Keratinocyte (primary cell): ENCODE measurements around the gene ARPC5L. TPM values are rescaled to one million over a fixed set of nuclear protein-coding genes. Genes with fewer than 3 reads are reported as not detected.

Experiments used
- DNase-seq: peaks from one replicate; pipeline ENCODE4 v3.0.0-alpha.2; 2011; ENCODE audit warnings: low read depth, missing footprints, low spot score
- FAIRE-seq: peaks from 2 replicates; lab custom pipeline; 2011; peaks lifted over from hg19 to GRCh38; lab: Jason Lieb, UNC
- H2AFZ ChIP-seq: 2 replicates; pipeline ENCODE4 v1.6.0; 2012; ENCODE audit warnings: low read length, control low read depth, inconsistent platforms; ENCODE audit not compliant: control insufficient read depth
- H3K27ac ChIP-seq: 2 replicates; pipeline ENCODE4 v1.5.1; 2011; ENCODE audit warnings: low read length; ENCODE audit not compliant: control insufficient read depth, insufficient read depth
- H3K27me3 ChIP-seq: 3 replicates; pipeline ENCODE4 v1.6.0; 2011; ENCODE audit warnings: low read length; ENCODE audit not compliant: control insufficient read depth, insufficient read depth; ENCODE audit errors: extremely low read depth
- H3K36me3 ChIP-seq, 2 experiments: 2 replicates in 1 of 2; 3 replicates in 1 of 2; pipeline ENCODE4 v1.5.1; 2011; ENCODE audit warnings: low read length in 2 of 2, mild to moderate bottlenecking in 1 of 2; ENCODE audit not compliant: control insufficient read depth in 2 of 2, insufficient read depth in 2 of 2; ENCODE audit errors: extremely low read depth in 1 of 2
- H3K4me1 ChIP-seq: 3 replicates; pipeline ENCODE4 v1.5.1; 2011; ENCODE audit warnings: low read length; ENCODE audit not compliant: control insufficient read depth, insufficient read depth; ENCODE audit errors: extremely low read depth
- H3K4me2 ChIP-seq: 3 replicates; pipeline ENCODE4 v1.6.0; 2011; ENCODE audit warnings: low read depth, low read length; ENCODE audit not compliant: control insufficient read depth, insufficient read depth; ENCODE audit errors: extremely low read depth
- H3K4me3 ChIP-seq, 3 experiments: fragments of 200-600 bp in 1 of 3; sonication (generic) in 1 of 3; 2 replicates in 2 of 3; 3 replicates in 1 of 3; pipeline ENCODE4 v1.5.1; 2011 to 2016; ENCODE audit warnings: low read length in 3 of 3, mild to moderate bottlenecking in 3 of 3, control low read depth in 2 of 3, inconsistent platforms in 1 of 3, low read depth in 1 of 3, mixed read lengths in 1 of 3, mixed run types in 1 of 3, moderate library complexity in 1 of 3; ENCODE audit not compliant: control insufficient read depth in 2 of 3, insufficient read depth in 2 of 3; ENCODE audit errors: extremely low read depth in 1 of 3
- H3K79me2 ChIP-seq: 2 replicates; pipeline ENCODE4 v1.6.0; 2012; ENCODE audit warnings: low read length; ENCODE audit not compliant: control insufficient read depth, insufficient read depth
- H3K9ac ChIP-seq: 3 replicates; pipeline ENCODE4 v1.6.0; 2011; ENCODE audit warnings: low read length; ENCODE audit not compliant: control insufficient read depth, insufficient read depth; ENCODE audit errors: extremely low read depth
- H3K9me1 ChIP-seq: 3 replicates; pipeline ENCODE4 v1.6.0; 2011; ENCODE audit warnings: low read length; ENCODE audit not compliant: control insufficient read depth, insufficient read depth; ENCODE audit errors: extremely low read depth
- H3K9me3 ChIP-seq: 2 replicates; pipeline ENCODE4 v1.5.1; 2012; ENCODE audit warnings: low read depth, low read length; ENCODE audit not compliant: control insufficient read depth
- H4K20me1 ChIP-seq: 3 replicates; pipeline ENCODE4 v1.6.0; 2011; ENCODE audit warnings: low read length; ENCODE audit not compliant: control insufficient read depth, insufficient read depth; ENCODE audit errors: extremely low read depth
- CTCF ChIP-seq, 3 experiments: IDR thresholded peaks in 1 of 3; conservative IDR thresholded peaks in 1 of 3; optimal IDR thresholded peaks in 1 of 3; 2 replicates in 2 of 3; 3 replicates in 1 of 3; pipeline versions ENCODE3 to v1.5.1; 2011; ENCODE audit warnings: low read length in 3 of 3, mild to moderate bottlenecking in 3 of 3, moderate library complexity in 2 of 3, control low read depth in 1 of 3, inconsistent platforms in 1 of 3; ENCODE audit not compliant: insufficient read depth in 2 of 3; ENCODE audit errors: extremely low read depth in 1 of 3
- EZH2 ChIP-seq: IDR thresholded peaks from one replicate; pipeline ENCODE4 v1.6.1; 2012; ENCODE audit warnings: inconsistent platforms, mild to moderate bottlenecking, low read length, moderate library complexity
- dilution Hi-C: fragments of 300-500 bp; cut with MboI; formaldehyde crosslinking; loops from one replicate; pipeline ENCODE4 v1.7.0; 2020; ENCODE audit warnings: low sequenced_read_pairs; ENCODE audit not compliant: extremely low pct_ligation_motif_present
- polyA plus RNA-seq, 5 experiments: library from polyadenylated mRNA; depleted of rRNA in 3 of 5; stranded (reverse) in 3 of 5; stranded (forward) in 1 of 5; unstranded in 1 of 5; fragments of >200 nt; gene quantifications; 1 replicate in 1 of 5; 2 replicates in 3 of 5; 3 replicates in 1 of 5; pipeline versions ENCODE4 v1.2.1 to v1.2.3, GENCODE V29; 2011 to 2012; ENCODE audit warnings: missing spikeins in 2 of 5, low read depth in 1 of 5, low replicate concordance in 1 of 5

Gene ARPC5L
- polyA plus RNA-seq, 1 donor (not counting 4 experiments of a cell fraction or from before 2014, with no cell fraction given), result 102 TPM

- FAIRE-seq (peak; percentile 62), DNase-seq (no peak)
- Histone ChIP-seq H2AFZ (no peak overlapping the region), H3K4me2 (peak overlapping the region; percentile 82), H3K4me3 (peak overlapping the region in 1 of 3 experiments; percentile 43), H3K27me3 (no peaks in the 10 kb centered on the region), H3K4me1 (peaks cover 38% of the 10 kb centered on the region), H3K9me1 (peaks cover 2% of the 10 kb centered on the region), H3K9ac (no peak overlapping the region), H3K36me3 (peaks cover 35 to 71% of the 10 kb centered on the region in 2 experiments), H3K79me2 (peaks cover 72% of the 10 kb centered on the region), H3K9me3 (no peaks in the 10 kb centered on the region), H3K27ac (peak overlapping the region; percentile 82), H4K20me1 (peaks cover 24% of the 10 kb centered on the region)
- TF ChIP-seq EZH2, result no peak
- dilution Hi-C loops, result no loop called here
Observed at GRCh38 chr9:124873664-124874063, 11.7 kb downstream of the ARPC5L start.

DNA sequence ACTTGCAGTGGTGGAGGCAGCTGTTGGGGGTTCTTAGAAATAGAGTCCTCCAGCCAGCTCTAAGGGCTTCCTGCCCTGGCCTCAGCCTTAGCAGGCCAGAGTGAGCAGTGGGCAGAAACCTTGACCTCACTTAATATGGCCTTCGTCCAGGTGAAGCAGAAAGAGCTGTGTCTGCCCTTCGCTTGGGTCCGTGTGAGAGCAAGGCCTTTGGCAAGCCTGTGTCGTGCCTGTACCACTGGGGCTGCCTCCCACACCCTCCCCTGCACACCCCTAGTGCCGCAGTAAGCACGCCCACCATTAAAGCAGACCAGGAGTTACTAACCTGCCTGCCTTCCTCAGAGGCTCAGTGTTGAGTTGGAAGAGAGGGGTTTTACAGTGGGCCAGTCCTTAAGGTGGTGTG is 13.6 kb downstream of the ARPC5L start:
- Histone ChIP-seq H3K4me1 (peaks cover 35% of the 10 kb centered on the region), H3K27ac (no peak overlapping the region), H3K9me3 (no peaks in the 10 kb centered on the region), H2AFZ (no peak overlapping the region), H3K4me3 (no peak overlapping the region), H3K36me3 (peaks cover 38 to 73% of the 10 kb centered on the region in 2 experiments), H3K9me1 (peaks cover 2% of the 10 kb centered on the region), H3K9ac (no peak overlapping the region), H3K27me3 (no peaks in the 10 kb centered on the region), H3K79me2 (peaks cover 57% of the 10 kb centered on the region), H4K20me1 (peaks cover 24% of the 10 kb centered on the region), H3K4me2 (no peak overlapping the region)
- DNase-seq, result no peak
- no peak for TF ChIP-seq CTCF (optimal IDR thresholded peaks at IDR 0.05 in 1 of 3, IDR thresholded peaks at IDR 0.05 in 1 of 3, conservative IDR thresholded peaks at IDR 0.05 in 1 of 3; ENCODE audit: extremely low read depth in 1 of 3, insufficient read depth in 2 of 3, low read length in 3 of 3)
- dilution Hi-C loops, result no loop called here
- FAIRE-seq, result no peak
